ENCODE data around the gene ETV7. TPM values are rescaled to one million over a fixed set of nuclear protein-coding genes. Genes with fewer than 3 reads are reported as not detected.

The ETV7 gene
- total and polyA plus RNA-seq, 12 donors: 0.10 to 5.9 (median 0.17) TPM; not detected in 5

- Histone ChIP-seq H3K36me3 (no peaks in the 10 kb centered on the region), H3K4me1 (peaks cover 0 to 49% (median 25%) of the 10 kb centered on the region in 9 donors), H3K9me3 (no peaks in the 10 kb centered on the region), H3K27ac (peak overlapping the region in 1 of 10 donors; percentile 30), H3K4me3 (no peak overlapping the region), H3K27me3 (peaks cover 0 to 23% (median 4%) of the 10 kb centered on the region in 7 donors)
- 81 to 88% methylated on average over 11 of the region's 11 CpGs for WGBS, 2 donors
- DNase-seq (no peak), ATAC-seq (peak in 1 of 8 donors; percentile 28)
- TF ChIP-seq CTCF (IDR thresholded peaks at IDR 0.05): no peak
- intact Hi-C loops (cut with DNase I): loop anchor here in 9 of 10 donors (2.0 to 10.0 kb wide), 6 partner anchors 20 to 336 kb away; partner anchors contain the start of genes MAPK14 (in 2 of the 9) and SLC26A8 (in 2 of the 9)
Observed at GRCh38 chr6:36361071-36361470, 26.4 kb downstream of the ETV7 start.

- 19 to 21% methylated on average over 10 of the region's 10 CpGs for WGBS, 2 donors
Observed at GRCh38 chr6:36360241-36361054, 27.0 kb downstream of the ETV7 start.

GRCh38 chr6:36358226-36358915 lies 29.1 kb downstream of the ETV7 start:
- no peaks in the 10 kb centered on the region for H3K36me3 ChIP-seq
- H3K27me3 ChIP-seq: peaks cover 0 to 50% (median 15%) of the 10 kb centered on the region in 7 donors
- H3K4me1 ChIP-seq: peaks cover 0 to 46% (median 25%) of the 10 kb centered on the region in 9 donors
- no peaks in the 10 kb centered on the region for H3K9me3 ChIP-seq
- ATAC-seq (peak; percentile 43 to 73 (median 57)), DNase-seq (no peak)
- H3K27ac ChIP-seq: peak overlapping the region in 7 of 10 donors; percentile 16 to 72 (median 39)
- TF ChIP-seq CTCF (IDR thresholded peaks at IDR 0.05): no peak
- H3K4me3 ChIP-seq: no peak overlapping the region
- intact Hi-C loops (cut with DNase I): loop anchor here in 7 of 10 donors (2.0 to 10.0 kb wide), 5 partner anchors 18 to 334 kb away; partner anchors contain the start of genes MAPK14 (in 2 of the 7) and SLC26A8 (in 2 of the 7)
- 19 to 29% methylated on average over 4 of the region's 4 CpGs for WGBS, 2 donors

More at GRCh38 chr6:36360241-36361054, 27.0 kb downstream of the ETV7 start:
- no peaks in the 10 kb centered on the region for H3K9me3 ChIP-seq
- intact Hi-C loops (cut with DNase I): loop anchor here (1.0 to 10.0 kb wide), 9 partner anchors 19 to 336 kb away; partner anchors contain the start of genes MAPK14 (in 2 of the 10) and SLC26A8 (in 2 of the 10)
- ATAC-seq (peak; percentile 79 to 93 (median 88)), DNase-seq (peak; percentile 60 to 80)
- no peak overlapping the region for H3K4me3 ChIP-seq
- TF ChIP-seq CTCF (IDR thresholded peaks at IDR 0.05): peak; percentile 76 to 89 (median 84)
- H3K27ac ChIP-seq: peak overlapping the region in 3 of 10 donors; percentile 16 to 72 (median 30)
- H3K36me3 ChIP-seq: no peaks in the 10 kb centered on the region
- H3K4me1 ChIP-seq: peaks cover 0 to 52% (median 25%) of the 10 kb centered on the region in 9 donors
- H3K27me3 ChIP-seq: peaks cover 0 to 29% (median 4%) of the 10 kb centered on the region in 7 donors

- Histone ChIP-seq H3K36me3 (no peaks in the 10 kb centered on the region), H3K27ac (peak overlapping the region in 5 of 10 donors; percentile 31 to 72 (median 48)), H3K9me3 (peaks cover 0 to 2% (median 0%) of the 10 kb centered on the region in 11 donors), H3K4me1 (peaks cover 0 to 46% (median 25%) of the 10 kb centered on the region in 9 donors), H3K27me3 (peaks cover 0 to 55% (median 17%) of the 10 kb centered on the region in 7 donors), H3K4me3 (no peak overlapping the region)
- intact Hi-C loops (cut with DNase I): loop anchor here in 7 of 10 donors (2.0 to 10.0 kb wide), 5 partner anchors 17 to 333 kb away; partner anchors contain the start of genes MAPK14 (in 2 of the 7) and SLC26A8 (in 2 of the 7)
- WGBS, 2 donors: 86 to 88% methylated on average over 3 of the region's 3 CpGs
- DNase-seq: no peak
- ATAC-seq: peak in 1 of 8 donors; percentile 13
- no peak for TF ChIP-seq CTCF (IDR thresholded peaks at IDR 0.05)
Observed at GRCh38 chr6:36357872-36358225, 29.6 kb downstream of the ETV7 start.
